Measurements from ENCODE around the gene SPINK5.

SPINK5 gene

DNA sequence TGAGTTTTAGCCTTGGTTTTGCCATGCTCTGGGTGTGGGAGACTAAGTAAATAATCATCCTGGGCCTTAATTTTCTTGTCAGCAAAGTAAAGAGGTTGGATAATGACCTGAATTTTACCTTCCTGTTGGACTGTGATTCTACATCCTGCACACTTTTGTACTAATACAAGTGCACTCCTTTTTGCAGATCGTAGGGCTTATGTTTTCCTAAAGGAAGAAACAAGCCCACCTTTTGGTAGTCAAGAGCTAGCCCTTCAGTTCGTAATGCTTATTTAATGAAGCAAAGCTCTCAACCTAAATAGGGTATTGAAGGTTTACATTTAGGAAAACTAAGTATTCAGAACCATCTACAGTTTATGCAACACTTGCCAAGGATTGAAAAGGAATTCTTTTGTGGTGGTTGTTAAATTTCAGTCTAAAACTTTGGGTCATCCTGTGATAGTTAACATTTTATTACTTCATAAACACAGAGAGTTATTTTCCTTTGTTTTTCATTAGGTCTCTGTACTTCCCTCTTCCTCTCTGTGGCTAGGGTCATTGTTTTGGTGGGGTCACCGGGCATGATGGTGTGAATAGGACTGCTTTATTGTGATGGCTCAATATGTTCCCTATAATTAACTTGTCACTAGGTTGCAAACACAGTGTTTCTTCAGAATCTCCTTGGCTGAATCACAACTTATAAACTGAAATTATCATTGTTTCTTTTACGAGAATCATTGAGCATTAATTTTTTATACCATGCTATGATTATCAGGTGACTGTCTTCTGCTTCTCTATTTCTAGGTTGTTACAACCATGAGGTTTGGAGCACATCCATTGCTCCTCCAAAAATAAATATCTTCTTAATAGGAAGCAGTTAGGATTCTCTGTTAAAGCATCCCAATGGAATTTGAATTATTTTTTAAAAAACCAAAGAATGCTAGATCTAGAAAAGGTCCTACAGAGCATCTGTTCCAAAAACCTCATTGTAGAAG lies 28.5 kb downstream of the SPINK5 start:
- DNase-seq, result no peak

DNA sequence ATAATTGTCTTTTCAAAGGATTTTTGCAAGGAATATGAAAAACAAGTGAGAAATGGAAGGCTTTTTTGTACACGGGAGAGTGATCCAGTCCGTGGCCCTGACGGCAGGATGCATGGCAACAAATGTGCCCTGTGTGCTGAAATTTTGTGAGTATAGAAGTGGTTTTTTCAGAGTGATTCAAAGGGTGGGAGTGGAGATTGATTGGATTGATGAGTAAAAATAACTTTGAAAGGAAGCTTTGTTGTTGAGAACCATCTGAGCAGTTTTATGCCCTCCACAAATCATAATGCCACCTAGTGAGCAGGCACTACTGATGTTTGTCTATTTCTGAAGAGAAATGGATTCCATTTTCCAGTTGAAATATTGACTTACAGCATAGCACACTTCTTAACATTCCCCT lies 30.6 kb downstream of the SPINK5 start:
- DNase-seq, result no peak

DNA sequence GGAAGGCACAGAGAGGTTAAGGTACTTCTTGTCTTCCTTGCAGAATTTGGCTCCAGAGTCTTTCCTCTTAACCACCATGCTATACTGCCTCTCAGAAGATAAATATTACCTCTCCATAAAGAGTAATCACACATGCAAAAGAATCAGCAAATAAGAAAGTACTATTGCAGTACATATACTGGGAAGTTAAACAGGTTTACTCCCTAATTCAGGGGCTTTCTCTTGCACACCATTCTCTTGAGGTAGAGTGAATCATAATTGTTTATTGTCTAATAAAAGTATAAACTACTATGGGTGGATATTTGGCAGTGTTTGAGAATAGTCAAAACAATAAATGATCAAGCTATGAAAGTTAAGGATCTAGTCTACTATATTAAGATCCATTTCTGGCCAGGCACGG lies 40.4 kb downstream of the SPINK5 start:
- no peak for DNase-seq

DNA sequence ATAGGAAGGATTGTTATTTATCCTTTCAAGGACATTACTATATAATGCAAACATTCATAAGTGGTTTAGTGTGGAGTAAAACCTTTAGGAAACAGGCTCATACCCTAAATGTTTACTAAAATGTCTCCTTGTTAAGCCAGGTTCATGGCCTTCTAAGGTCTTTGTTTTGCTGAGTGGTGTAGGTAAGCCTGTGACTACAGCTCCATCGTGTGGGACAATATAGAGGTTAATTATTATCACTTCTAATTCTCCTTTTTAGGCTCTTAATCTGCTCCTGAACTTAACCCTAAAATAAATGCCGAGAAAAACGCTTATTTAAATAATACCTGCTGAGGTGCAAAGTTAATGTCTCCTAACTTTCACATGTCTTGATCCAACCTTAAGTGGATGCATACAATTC lies 43.8 kb downstream of the SPINK5 start:
- no peak for DNase-seq

DNA sequence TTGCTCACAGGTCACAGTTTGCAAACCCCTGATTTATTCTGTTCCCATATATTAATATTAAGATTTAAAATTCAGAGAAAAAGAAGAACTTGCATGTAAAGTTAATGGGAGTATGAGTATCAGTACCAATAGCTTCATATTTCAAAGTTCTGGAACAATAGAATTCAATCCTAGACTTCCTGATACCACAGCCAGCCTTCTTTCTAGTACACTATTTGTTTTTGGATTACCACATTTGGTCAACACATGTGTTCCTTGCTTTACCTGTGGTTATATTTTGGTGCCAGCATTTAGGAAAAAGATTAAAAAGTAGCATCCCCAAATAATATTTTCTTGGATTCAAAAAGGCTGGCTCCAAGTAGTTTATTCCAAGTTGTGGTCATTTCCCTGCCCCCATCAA lies 49.5 kb downstream of the SPINK5 start:
- no peak for DNase-seq

DNA sequence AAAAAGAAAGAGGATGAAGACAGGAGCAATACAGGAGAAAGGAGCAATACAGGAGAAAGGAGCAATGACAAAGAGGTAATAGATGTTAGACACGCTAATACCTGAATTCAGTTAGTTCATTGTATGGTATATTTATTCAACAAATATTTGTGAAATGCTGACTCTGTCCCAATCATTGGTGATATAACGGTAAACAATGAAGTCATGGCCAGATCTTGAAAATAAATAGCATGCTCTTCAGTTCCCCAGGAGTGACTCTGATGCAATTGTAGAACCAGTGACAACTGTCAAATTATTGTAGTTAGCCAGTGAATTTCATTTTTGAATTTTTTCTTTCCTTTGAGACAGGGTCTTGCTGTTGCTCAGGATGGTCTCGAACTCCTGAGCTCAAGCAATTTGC lies 56.5 kb downstream of the SPINK5 start:
- DNase-seq, result no peak

DNA sequence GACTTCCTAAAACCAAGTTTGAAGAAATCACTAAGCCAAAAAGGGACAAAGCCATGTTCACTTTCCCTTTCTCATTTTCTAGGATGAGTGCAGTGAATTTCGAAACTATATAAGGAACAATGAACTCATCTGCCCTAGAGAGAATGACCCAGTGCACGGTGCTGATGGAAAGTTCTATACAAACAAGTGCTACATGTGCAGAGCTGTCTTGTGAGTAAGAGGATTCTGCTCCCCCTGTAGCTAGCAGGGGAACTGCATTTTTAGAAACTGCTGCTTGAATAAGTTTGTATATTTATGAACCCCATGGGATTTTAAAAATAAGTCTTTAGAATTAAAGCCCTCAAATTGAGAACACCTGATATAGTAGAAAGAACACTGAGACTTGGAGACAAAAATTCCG lies 61.9 kb downstream of the SPINK5 start:
- DNase-seq, result no peak

DNA sequence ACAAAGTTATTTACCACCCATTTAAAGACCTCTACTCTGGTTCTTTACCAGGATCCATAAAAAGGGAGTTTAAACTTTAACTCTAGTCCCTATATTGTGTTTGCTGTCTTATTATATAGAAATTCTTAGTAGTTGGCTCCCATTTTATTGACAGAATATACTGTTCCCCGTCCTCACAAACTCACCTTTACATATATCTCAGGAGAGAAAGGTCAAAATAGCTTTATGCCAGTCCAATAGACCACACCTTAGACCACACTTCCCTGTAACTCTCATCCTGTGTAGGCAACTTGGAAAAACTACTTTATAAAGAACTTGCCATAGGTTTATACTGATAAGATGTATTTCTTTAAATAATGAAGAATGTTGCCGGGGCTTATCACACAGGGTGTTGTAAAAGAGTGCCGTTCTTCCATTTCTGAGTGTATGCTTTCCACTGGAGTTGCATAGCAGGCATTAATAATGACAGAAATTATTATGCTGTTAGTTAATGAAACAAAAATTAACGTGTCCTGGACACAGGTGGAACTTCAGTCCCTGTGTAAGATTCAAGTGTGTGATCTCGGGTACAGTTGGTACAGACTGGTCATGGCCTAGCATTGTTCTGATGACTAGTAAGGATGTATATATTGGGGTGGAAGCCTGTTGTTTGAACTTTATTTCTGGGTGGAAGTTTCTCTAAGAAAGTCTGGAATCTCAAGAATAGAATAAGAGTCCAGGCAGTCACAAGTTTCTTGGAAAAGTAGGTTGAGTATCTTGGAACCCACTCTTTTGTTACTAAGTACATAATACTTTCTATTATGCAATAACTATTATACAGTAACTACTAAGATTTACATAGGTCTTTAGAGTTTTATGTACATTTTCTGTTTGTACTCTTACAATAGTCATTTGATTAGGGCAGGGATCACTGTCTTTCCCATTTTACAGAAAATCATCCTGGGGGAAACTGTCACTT lies 71.6 kb downstream of the SPINK5 start:
- DNase-seq, result no peak

DNA sequence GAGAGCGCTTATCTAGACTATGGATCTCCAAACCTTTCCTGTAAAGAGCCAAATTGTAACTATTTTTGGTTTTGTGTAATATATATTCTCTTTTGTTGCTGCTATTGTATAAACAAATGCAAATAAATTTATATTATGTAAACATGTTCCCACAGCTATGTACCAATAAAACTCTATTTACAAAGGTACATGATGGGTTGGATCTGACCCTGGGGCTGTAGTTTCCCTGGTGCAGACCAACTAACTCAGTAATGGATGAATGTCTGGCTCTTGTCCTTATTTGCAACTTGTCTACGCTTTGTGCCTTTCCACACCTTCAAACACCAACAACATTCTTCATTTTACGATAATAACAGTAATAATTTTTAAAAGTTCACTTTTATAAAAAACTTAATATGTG lies 77.1 kb downstream of the SPINK5 start:
- DNase-seq, result no peak

DNA sequence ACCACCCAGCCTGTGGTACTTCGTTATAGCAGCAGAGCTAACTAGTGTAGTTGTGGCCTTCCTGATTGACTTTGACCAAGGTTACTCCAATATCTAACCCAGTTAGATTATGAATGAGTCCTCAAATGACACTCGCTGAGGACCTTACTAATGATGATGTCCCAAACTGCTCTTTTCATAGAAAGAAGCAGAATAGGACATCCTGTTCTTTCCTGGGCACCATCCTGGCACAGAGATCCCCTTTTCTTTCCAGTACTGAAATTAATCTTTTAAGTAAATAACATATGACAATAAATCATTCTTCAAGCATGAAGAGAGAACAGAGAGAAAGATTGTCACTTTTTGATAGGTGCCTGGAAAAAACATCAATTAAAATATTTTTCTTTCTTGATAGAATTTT lies 77.9 kb downstream of the SPINK5 start:
- no peak for DNase-seq

DNA sequence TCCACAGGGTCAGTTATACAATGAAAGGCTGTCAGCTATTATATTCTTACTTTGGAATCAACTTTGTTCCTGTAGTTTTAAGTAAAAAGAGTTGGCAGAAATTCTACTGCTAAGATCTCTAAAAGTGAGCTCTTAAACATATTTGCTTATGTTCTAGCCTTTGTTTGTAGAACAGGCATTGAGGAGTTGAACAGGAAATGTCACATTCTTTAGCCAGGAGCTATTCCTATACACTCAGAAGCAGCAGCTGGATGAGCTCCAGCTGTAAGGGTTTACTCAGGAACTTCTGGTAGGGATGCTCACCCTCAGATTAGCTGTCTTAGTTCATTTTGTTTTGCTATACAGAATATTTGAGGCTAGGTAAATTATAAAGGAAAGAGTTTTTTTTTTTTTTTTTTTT lies 82.1 kb downstream of the SPINK5 start:
- DNase-seq, result peak; percentile 58

DNA sequence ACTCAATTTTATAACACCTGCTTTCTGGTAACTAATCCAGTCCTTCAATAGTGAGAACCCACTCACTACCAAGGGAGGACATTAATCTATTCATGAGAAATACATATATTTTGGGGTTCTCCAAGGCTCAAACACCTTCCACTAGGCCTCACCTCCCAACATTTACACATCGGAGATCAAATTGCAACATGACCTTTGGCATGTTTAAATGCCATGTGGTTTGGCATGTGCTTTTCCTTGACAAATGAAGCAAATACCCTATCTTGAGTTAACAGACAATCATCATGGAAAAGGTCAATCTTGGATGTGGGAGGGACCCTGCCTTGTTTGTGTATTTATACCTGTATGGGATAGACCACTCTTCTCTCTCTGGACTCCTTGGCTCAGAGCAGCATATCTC lies 82.7 kb downstream of the SPINK5 start:
- no peak for DNase-seq

DNA sequence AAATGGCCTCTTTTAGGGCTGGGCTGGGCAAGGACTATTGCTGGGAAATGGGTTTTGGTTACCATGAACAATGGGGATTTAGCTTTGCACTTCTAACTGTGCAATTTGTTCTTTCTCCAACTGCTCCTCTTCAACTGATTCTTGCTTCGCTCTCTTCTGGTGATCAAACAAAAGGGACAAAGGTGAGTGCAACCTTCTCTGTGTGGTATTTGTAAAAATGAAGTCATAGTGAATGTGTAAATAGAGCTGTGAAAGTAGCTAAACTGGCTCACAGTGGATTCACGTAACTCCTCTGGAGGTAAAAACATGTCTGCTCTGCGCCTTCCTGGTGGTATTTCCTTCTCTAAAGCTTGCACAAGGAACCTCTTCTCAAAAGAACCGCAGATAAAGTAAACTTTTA lies 83.6 kb downstream of the SPINK5 start:
- DNase-seq, result no peak

DNA sequence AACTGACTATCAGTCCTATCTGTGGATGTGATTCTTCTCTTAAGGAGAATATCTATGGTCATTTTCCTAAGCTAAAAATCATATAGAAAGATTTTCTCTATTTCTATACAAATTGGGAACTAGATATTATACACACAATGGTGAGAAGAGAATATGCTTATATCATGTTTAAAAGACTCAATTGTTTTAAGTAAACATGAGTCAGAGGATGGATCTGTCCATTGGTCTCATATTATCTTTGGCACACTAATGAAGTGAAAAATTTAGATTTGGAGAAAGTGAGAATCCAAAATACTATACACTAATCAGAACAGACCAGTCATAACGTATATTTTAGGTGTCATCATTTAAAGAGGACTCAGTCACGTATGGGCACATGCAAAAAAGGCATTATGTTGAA lies 88.1 kb downstream of the SPINK5 start:
- DNase-seq, result no peak

DNA sequence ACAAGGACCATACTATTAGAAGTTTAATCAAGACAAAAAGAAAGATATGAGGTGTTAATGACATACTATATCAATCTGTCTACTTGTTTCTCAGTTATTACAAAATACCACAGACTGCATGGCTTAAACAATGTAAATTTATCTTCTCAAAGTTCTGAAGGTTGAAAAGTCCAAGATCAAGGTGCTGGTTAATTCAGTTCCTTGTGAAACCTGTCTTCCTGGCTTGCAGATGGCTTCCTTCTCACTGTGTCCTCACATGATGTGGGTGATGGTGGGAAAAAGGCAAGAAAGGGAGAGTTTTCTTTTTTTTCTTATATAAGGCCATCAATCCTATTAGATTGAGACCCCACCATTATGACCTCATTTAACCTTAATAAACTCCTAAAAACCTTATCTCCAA lies 89.0 kb downstream of the SPINK5 start:
- DNase-seq, result no peak

DNA sequence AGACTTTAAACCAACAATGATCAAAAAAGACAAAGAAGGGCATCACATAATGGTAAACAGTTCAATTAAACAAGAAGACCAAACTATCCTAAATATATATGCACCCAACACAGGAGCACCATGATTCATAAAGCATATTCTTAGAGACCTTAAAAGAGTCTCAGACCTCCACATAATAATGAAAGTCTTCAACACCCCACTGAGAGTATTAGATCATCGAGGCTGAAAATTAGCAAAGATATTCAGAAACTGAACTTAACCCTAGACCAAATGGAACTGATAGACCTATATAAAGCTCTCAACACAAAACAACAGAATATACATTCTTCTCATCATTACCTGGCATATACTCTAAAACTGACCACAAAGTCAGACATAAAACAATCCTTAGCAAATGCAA lies 92.8 kb downstream of the SPINK5 start:
- no peak for DNase-seq

DNA sequence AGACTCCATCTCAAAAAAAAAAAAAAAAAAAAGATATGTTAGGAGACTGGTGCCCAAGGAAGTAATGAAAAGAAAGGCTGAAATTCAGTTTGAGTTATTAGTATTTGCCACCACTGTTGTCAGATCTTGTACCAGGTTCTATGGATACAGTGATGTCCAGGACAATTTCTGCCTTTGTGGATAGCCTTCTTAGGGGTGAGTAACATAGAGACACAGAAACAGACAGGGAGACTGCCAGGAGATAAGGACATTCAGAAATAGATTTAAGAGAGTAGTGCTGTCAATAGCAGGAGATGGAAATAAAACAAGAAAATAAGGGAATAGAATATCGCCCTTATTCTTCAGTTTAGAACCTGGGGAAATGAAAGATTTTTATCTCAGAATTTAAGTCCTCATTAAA lies 98.3 kb downstream of the SPINK5 start:
- DNase-seq, result no peak

DNA sequence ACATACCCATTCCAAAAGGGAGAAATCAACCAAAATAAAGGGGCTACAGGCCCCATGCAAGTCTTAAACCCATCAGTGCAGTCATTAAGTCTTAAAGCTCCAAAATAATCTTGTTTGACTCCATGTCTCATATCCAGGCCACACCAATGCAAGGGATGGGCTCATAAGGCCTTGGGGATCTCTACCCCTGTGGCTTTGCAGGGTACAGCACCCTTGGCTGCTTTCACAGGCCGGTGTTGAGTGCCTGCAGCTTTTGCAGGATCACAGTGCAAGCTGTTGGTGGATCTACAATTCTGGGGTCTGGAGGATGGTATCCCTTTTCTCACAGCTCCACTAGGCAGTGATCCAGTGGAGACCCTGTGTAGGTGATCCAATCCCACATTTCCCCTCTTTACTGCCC lies 99.6 kb downstream of the SPINK5 start:
- no peak for DNase-seq

DNA sequence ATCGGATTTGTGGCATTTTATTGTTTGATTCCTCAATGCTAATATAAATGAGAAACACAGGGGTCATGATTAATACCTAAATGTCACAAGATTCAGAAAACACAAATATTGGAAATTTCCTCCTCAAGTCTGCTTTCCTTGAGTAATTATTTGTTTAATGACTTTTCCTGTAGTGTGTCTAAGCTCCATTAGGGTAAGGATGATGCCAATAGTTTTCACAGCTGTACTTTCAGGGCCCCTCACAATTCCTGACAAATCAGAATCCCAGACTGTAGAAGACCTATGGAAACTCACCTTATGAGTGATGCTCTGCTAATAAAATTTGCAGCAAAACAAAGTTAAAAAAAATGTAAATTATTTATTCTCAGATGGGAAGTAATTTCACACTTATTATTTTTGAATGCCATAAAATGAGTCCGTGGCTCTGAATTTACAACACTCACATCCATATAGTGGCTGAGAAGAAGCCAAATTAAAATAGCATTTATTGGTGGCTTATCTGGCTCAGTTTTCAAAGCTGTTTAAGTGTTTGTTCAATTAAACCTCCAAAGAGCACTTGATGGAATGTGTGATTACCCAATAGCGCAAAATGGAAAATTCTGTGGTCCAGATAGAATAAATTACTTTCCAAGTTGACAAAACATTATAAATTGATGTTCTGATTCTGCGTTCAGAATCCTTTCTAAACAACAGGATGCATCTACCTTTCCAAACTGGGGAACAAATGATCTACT lies 102.9 kb downstream of the SPINK5 start:
- no peak for DNase-seq

DNA sequence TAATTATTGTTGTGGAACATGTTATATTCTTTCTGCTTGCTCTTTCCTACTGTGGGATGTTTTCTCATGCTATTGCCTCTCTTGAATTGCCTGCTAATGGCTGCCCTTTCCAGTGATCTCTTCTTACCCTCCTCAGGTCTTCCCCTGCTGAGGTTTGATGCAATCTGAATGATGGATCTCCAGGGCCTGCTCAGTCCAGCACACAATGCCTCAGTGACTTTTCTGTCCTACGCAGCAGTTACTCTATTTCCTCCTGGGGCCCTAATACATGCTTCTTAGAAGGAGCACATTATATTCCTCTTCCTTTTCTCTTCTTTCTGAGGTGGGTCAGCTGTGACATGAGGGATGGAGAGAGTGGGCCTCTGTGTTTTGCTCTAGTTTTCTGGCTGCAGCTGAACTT lies 104.5 kb downstream of the SPINK5 start, which contains the start of gene SPINK14:
TSS of gene SPINK14 (plus strand) at position 301 of the 400 bp plus-strand sequence. CDS start 1,187 bp downstream, outside the sequence.
- no peak for DNase-seq

DNA sequence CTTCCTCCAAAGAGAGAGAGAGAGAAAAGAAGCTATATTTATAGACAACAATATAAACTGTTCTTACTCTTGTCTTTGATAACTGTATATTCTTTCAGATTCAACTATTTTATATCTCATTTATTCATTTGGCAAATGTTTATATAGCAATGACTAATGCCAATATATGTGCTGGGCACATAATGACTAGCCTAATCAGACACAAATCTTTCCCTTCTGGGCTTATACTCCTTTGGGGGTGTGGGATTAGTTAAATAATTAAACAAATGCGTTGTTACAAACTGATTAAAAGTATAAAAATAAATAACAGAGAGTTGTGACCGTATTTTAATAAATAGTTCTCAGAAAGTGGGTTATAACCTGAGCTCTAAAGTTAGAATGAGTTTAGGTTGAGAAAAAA lies 108.6 kb downstream of the SPINK5 start:
- DNase-seq, result no peak

DNA sequence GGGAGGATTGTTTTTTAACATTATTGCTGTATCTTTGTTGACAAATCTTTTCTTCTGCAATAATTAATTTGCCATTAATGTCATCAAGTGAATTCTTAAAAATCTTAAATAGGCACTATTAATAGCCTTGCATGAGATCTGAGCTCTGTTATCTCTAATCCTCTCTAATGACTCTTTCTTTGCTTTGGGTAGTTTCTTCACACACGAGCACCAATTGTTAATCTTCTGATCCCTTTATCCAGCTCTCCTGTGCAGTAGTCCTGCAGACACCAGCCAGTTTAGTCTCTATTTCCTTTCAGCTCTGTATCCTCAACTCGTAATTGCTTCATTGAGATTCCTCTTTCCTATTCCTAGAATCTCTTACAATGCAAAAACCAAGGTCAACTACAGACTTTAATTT lies 112.7 kb downstream of the SPINK5 start:
- DNase-seq, result no peak

DNA sequence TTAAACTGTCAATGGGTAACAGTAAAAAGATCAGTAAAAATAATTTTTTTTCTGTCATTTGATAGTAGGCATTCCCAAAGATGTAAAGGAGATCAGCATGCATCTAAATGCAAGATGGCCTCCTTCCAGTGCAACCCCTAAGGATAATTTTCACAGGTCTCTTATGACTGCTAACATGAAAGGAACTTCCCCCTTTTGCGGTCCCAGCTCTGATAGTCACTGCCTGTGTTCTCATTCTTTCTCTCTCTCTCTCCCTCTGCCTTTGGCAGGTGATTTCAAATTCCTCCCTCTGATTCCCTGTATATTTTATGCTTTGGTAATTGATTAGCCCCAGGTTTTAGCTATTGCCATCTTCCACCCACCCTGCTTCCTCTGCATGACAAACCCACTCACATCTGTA lies 113.4 kb downstream of the SPINK5 start:
- DNase-seq, result no peak
